ENCODE data around the gene YLPM1. TPM values are rescaled to one million over a fixed set of nuclear protein-coding genes. Genes with fewer than 3 reads are reported as not detected.
A peak's percentile ranks its signal among the peaks of the same experiment; 100 is the strongest.

Gene YLPM1
- polyA plus RNA-seq, 3 donors = 2.9 to 19.2 (median 6.2) TPM

GRCh38 chr14:74785056-74785613, 22.0 kb downstream of the YLPM1 start:
- peaks cover 76 to 97% of the 10 kb centered on the region in 2 donors for H3K36me3 ChIP-seq (replicated peaks in 1 of 2; ENCODE audit: control insufficient read depth in 1 of 2, insufficient read depth in 2 of 2, low read length in 2 of 2)
- H4K20me1 ChIP-seq (ENCODE audit: insufficient read depth, low read length) = no peaks in the 10 kb centered on the region
- no peak overlapping the region for H3K4me3 ChIP-seq (replicated peaks in 1 of 3; ENCODE audit: low read depth in 2 of 3, low read length in 3 of 3)
- Mint-ChIP-seq H3K4me3 (no peak overlapping the region), H3K36me3 (peaks cover 67 to 76% of the 10 kb centered on the region in 2 donors), H3K27me3 (ENCODE audit: low read depth in 3 of 3) (no peaks in the 10 kb centered on the region), H3K9me3 (no peaks in the 10 kb centered on the region), H3K27ac (peak overlapping the region in 4 of 7 donors; percentile 29 to 65 (median 62)), H3K4me1 (peaks cover 3% of the 10 kb centered on the region)
- H2AFZ ChIP-seq (ENCODE audit: insufficient read depth, low read depth, low read length, poor library complexity, severe bottlenecking) = no peak overlapping the region
- no CpG with 5 or more reads among the region's 1 CpG for WGBS (ENCODE audit: insufficient coverage)
- no peaks in the 10 kb centered on the region for H3K4me1 ChIP-seq (ENCODE audit: control insufficient read depth in 1 of 2, insufficient read depth in 2 of 2, low read length in 2 of 2)
- no peaks in the 10 kb centered on the region for H3K9me3 ChIP-seq (replicated peaks in 1 of 2; ENCODE audit: control insufficient read depth in 1 of 2, insufficient read depth in 1 of 2, low read length in 2 of 2)
- H3K4me2 ChIP-seq (replicated peaks; ENCODE audit: extremely low read depth, low read length, poor library complexity, severe bottlenecking) = no peak overlapping the region
- TF ChIP-seq CTCF (IDR thresholded peaks at IDR 0.05) = no peak
- H3K79me2 ChIP-seq (ENCODE audit: insufficient read depth, low read length) = peaks cover 23% of the 10 kb centered on the region
- intact Hi-C loops (cut with micrococcal nuclease) = no loop called here
- no peak overlapping the region for H3K27ac ChIP-seq (ENCODE audit: low read depth in 1 of 2, low read length in 2 of 2)
- DNase-seq = no peak
- no peak overlapping the region for H3K9ac ChIP-seq (ENCODE audit: insufficient read depth, low read length, poor library complexity, severe bottlenecking)
- no peaks in the 10 kb centered on the region for H3K27me3 ChIP-seq (ENCODE audit: control insufficient read depth in 2 of 2, insufficient read depth in 2 of 2, low read length in 2 of 2)

- H3K36me3 Mint-ChIP-seq = peaks cover 52 to 63% of the 10 kb centered on the region in 2 donors
- H4K20me1 ChIP-seq (ENCODE audit: insufficient read depth, low read length) = peaks cover 4% of the 10 kb centered on the region
Measured at GRCh38 chr14:74786796-74787315, 23.7 kb downstream of the YLPM1 start.

More at GRCh38 chr14:74786796-74787315, 23.7 kb downstream of the YLPM1 start:
- TF ChIP-seq CTCF (IDR thresholded peaks at IDR 0.05) = no peak
- H3K9ac ChIP-seq (ENCODE audit: insufficient read depth, low read length, poor library complexity, severe bottlenecking) = no peak overlapping the region
- no peaks in the 10 kb centered on the region for H3K27me3 Mint-ChIP-seq (ENCODE audit: low read depth in 3 of 3)
- H3K27ac ChIP-seq (ENCODE audit: low read depth in 1 of 2, low read length in 2 of 2) = peak overlapping the region in 1 of 2 donors; percentile 15
- WGBS (ENCODE audit: insufficient coverage) = 83% methylated on average over 1 of the region's 2 CpGs
- intact Hi-C loops (cut with micrococcal nuclease) = no loop called here
- DNase-seq = no peak
- H3K9me3 ChIP-seq (replicated peaks in 1 of 2; ENCODE audit: control insufficient read depth in 1 of 2, insufficient read depth in 1 of 2, low read length in 2 of 2) = no peaks in the 10 kb centered on the region
- no peak overlapping the region for H3K4me3 Mint-ChIP-seq
- H2AFZ ChIP-seq (ENCODE audit: insufficient read depth, low read depth, low read length, poor library complexity, severe bottlenecking) = no peak overlapping the region
- peaks cover 23% of the 10 kb centered on the region for H3K79me2 ChIP-seq (ENCODE audit: insufficient read depth, low read length)
- H3K4me2 ChIP-seq (replicated peaks; ENCODE audit: extremely low read depth, low read length, poor library complexity, severe bottlenecking) = no peak overlapping the region
- no peak overlapping the region for H3K4me3 ChIP-seq (replicated peaks in 1 of 3; ENCODE audit: low read depth in 2 of 3, low read length in 3 of 3)
- peaks cover 3% of the 10 kb centered on the region for H3K4me1 Mint-ChIP-seq
- H3K27ac Mint-ChIP-seq = peak overlapping the region in 1 of 7 donors; percentile 30
- H3K9me3 Mint-ChIP-seq = no peaks in the 10 kb centered on the region
- H3K27me3 ChIP-seq (ENCODE audit: control insufficient read depth in 2 of 2, insufficient read depth in 2 of 2, low read length in 2 of 2) = no peaks in the 10 kb centered on the region
- H3K4me1 ChIP-seq (ENCODE audit: control insufficient read depth in 1 of 2, insufficient read depth in 2 of 2, low read length in 2 of 2) = no peaks in the 10 kb centered on the region
- H3K36me3 ChIP-seq (replicated peaks in 1 of 2; ENCODE audit: control insufficient read depth in 1 of 2, insufficient read depth in 2 of 2, low read length in 2 of 2) = peaks cover 59 to 90% of the 10 kb centered on the region in 2 donors
